Esophagus squamous epithelium (tissue), 4 donors: ENCODE results near the gene OR1C1.

Source experiments
- POLR2A ChIP-seq, 4 donors: fragments of 450-650 bp; IDR thresholded peaks; one replicate each; pipeline ENCODE4 v1.6.1; 2017; ENCODE audit warnings: antibody characterized with exemption in 4 of 4, mild to moderate bottlenecking in 4 of 4, moderate library complexity in 3 of 4
- TF ChIP-seq, protein P1 (sequence below), 6 experiments: fragments of 450-650 bp in 4 of 6; fragments of 200-600 bp in 2 of 6; sonication (generic) in 2 of 6; IDR thresholded peaks; one replicate each; pipeline ENCODE4 v1.5.1; 2016 to 2019; ENCODE audit warnings: antibody characterized with exemption in 6 of 6, mild to moderate bottlenecking in 4 of 6, moderate library complexity in 4 of 6

- no peak for TF ChIP-seq POLR2A (IDR thresholded peaks at IDR 0.05)
- TF ChIP-seq, protein P1, sequence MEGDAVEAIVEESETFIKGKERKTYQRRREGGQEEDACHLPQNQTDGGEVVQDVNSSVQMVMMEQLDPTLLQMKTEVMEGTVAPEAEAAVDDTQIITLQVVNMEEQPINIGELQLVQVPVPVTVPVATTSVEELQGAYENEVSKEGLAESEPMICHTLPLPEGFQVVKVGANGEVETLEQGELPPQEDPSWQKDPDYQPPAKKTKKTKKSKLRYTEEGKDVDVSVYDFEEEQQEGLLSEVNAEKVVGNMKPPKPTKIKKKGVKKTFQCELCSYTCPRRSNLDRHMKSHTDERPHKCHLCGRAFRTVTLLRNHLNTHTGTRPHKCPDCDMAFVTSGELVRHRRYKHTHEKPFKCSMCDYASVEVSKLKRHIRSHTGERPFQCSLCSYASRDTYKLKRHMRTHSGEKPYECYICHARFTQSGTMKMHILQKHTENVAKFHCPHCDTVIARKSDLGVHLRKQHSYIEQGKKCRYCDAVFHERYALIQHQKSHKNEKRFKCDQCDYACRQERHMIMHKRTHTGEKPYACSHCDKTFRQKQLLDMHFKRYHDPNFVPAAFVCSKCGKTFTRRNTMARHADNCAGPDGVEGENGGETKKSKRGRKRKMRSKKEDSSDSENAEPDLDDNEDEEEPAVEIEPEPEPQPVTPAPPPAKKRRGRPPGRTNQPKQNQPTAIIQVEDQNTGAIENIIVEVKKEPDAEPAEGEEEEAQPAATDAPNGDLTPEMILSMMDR (IDR thresholded peaks at IDR 0.05) = no peak
Measured at GRCh38 chr1:247713753-247714152, 46.6 kb downstream of the OR1C1 start.
